Measurements from ENCODE around the gene MARK3.

MARK3 gene

GRCh38 chr14:103472939-103473338 is 87.7 kb downstream of the MARK3 start:
- Histone ChIP-seq H3K4me1 (no peaks in the 10 kb centered on the region), H3K36me3 (peaks cover 100% of the 10 kb centered on the region), H3K4me2 (no peak overlapping the region), H3K9me3 (no peaks in the 10 kb centered on the region), H3K27ac (no peak overlapping the region), H4K20me1 (no peaks in the 10 kb centered on the region), H3K27me3 (no peaks in the 10 kb centered on the region), H3K4me3 (no peak overlapping the region), H3K9ac (no peak overlapping the region)
- TF ChIP-seq Cebpa-rat (IDR thresholded peaks at IDR 0.05): no peak

GRCh38 chr14:103474893-103475292 is 89.7 kb downstream of the MARK3 start:
- Histone ChIP-seq H3K4me3 (no peak overlapping the region), H3K9me3 (no peaks in the 10 kb centered on the region), H4K20me1 (peaks cover 12% of the 10 kb centered on the region), H3K27ac (no peak overlapping the region), H3K9ac (no peak overlapping the region), H3K36me3 (peaks cover 97% of the 10 kb centered on the region), H3K27me3 (no peaks in the 10 kb centered on the region), H3K4me2 (no peak overlapping the region), H3K4me1 (peaks cover 4% of the 10 kb centered on the region)
- no peak for TF ChIP-seq Cebpa-rat (IDR thresholded peaks at IDR 0.05)

- Histone ChIP-seq H3K9me3 (no peaks in the 10 kb centered on the region), H3K27me3 (no peaks in the 10 kb centered on the region), H3K4me2 (no peak overlapping the region), H3K4me3 (no peak overlapping the region), H4K20me1 (peaks cover 23% of the 10 kb centered on the region), H3K4me1 (peaks cover 16% of the 10 kb centered on the region), H3K9ac (no peak overlapping the region), H3K27ac (no peak overlapping the region), H3K36me3 (peaks cover 95% of the 10 kb centered on the region)
- no peak for TF ChIP-seq Cebpa-rat (IDR thresholded peaks at IDR 0.05)
Observed at GRCh38 chr14:103476065-103476464, 90.8 kb downstream of the MARK3 start.

GRCh38 chr14:103476631-103477030 is 91.4 kb downstream of the MARK3 start:
- no peak for TF ChIP-seq Cebpa-rat (IDR thresholded peaks at IDR 0.05)
- Histone ChIP-seq H3K4me2 (no peak overlapping the region), H3K27me3 (no peaks in the 10 kb centered on the region), H3K4me1 (peaks cover 18% of the 10 kb centered on the region), H4K20me1 (peaks cover 26% of the 10 kb centered on the region), H3K9me3 (no peaks in the 10 kb centered on the region), H3K27ac (no peak overlapping the region), H3K36me3 (peaks cover 94% of the 10 kb centered on the region), H3K4me3 (no peak overlapping the region), H3K9ac (no peak overlapping the region)

GRCh38 chr14:103480595-103480994 is 95.4 kb downstream of the MARK3 start:
- peaks cover 26% of the 10 kb centered on the region for H4K20me1 ChIP-seq
- no peak for TF ChIP-seq Cebpa-rat (IDR thresholded peaks at IDR 0.05)
- peaks cover 89% of the 10 kb centered on the region for H3K36me3 ChIP-seq
- no peak overlapping the region for H3K27ac ChIP-seq
- H3K9ac ChIP-seq: no peak overlapping the region
- H3K27me3 ChIP-seq: no peaks in the 10 kb centered on the region
- no peak overlapping the region for H3K4me3 ChIP-seq
- H3K4me2 ChIP-seq: peak overlapping the region; percentile 54
- peaks cover 18% of the 10 kb centered on the region for H3K4me1 ChIP-seq
- H3K9me3 ChIP-seq: no peaks in the 10 kb centered on the region

GRCh38 chr14:103483600-103483999 is 98.4 kb downstream of the MARK3 start:
- Histone ChIP-seq H3K36me3 (peaks cover 90% of the 10 kb centered on the region), H3K27me3 (no peaks in the 10 kb centered on the region), H3K4me3 (no peak overlapping the region), H3K9ac (no peak overlapping the region), H3K9me3 (no peaks in the 10 kb centered on the region), H3K4me2 (no peak overlapping the region), H4K20me1 (peaks cover 26% of the 10 kb centered on the region), H3K4me1 (peaks cover 18% of the 10 kb centered on the region), H3K27ac (no peak overlapping the region)
- no peak for TF ChIP-seq Cebpa-rat (IDR thresholded peaks at IDR 0.05)

- Histone ChIP-seq H3K4me1 (peaks cover 8% of the 10 kb centered on the region), H3K9me3 (no peaks in the 10 kb centered on the region), H3K4me2 (no peak overlapping the region), H3K9ac (no peak overlapping the region), H4K20me1 (peaks cover 8% of the 10 kb centered on the region), H3K27ac (no peak overlapping the region), H3K36me3 (peaks cover 90% of the 10 kb centered on the region), H3K27me3 (no peaks in the 10 kb centered on the region), H3K4me3 (no peak overlapping the region)
- no peak for TF ChIP-seq Cebpa-rat (IDR thresholded peaks at IDR 0.05)
Observed at GRCh38 chr14:103485504-103485903, 100.3 kb downstream of the MARK3 start.

- H3K4me1 ChIP-seq: no peaks in the 10 kb centered on the region
- H3K36me3 ChIP-seq: peaks cover 93% of the 10 kb centered on the region
- no peaks in the 10 kb centered on the region for H4K20me1 ChIP-seq
- no peak overlapping the region for H3K4me2 ChIP-seq
- H3K9me3 ChIP-seq: no peaks in the 10 kb centered on the region
- H3K4me3 ChIP-seq: no peak overlapping the region
- no peak overlapping the region for H3K9ac ChIP-seq
- TF ChIP-seq Cebpa-rat (IDR thresholded peaks at IDR 0.05): no peak
- no peaks in the 10 kb centered on the region for H3K27me3 ChIP-seq
- H3K27ac ChIP-seq: no peak overlapping the region
Observed at GRCh38 chr14:103488071-103488470, 102.9 kb downstream of the MARK3 start.

- no peak for TF ChIP-seq Cebpa-rat (IDR thresholded peaks at IDR 0.05)
- Histone ChIP-seq H3K4me2 (no peak overlapping the region), H3K4me3 (no peak overlapping the region), H3K4me1 (no peaks in the 10 kb centered on the region), H4K20me1 (no peaks in the 10 kb centered on the region), H3K9ac (no peak overlapping the region), H3K27ac (no peak overlapping the region), H3K27me3 (no peaks in the 10 kb centered on the region), H3K36me3 (peaks cover 93% of the 10 kb centered on the region), H3K9me3 (no peaks in the 10 kb centered on the region)
Observed at GRCh38 chr14:103488960-103489359, 103.7 kb downstream of the MARK3 start.

GRCh38 chr14:103489621-103490020 is 104.4 kb downstream of the MARK3 start:
- no peaks in the 10 kb centered on the region for H3K27me3 ChIP-seq
- peaks cover 93% of the 10 kb centered on the region for H3K36me3 ChIP-seq
- no peaks in the 10 kb centered on the region for H4K20me1 ChIP-seq
- H3K4me1 ChIP-seq: no peaks in the 10 kb centered on the region
- no peak overlapping the region for H3K9ac ChIP-seq
- H3K9me3 ChIP-seq: no peaks in the 10 kb centered on the region
- no peak overlapping the region for H3K4me2 ChIP-seq
- H3K27ac ChIP-seq: no peak overlapping the region
- no peak overlapping the region for H3K4me3 ChIP-seq
- no peak for TF ChIP-seq Cebpa-rat (IDR thresholded peaks at IDR 0.05)

- Histone ChIP-seq H3K4me3 (no peak overlapping the region), H3K9me3 (no peaks in the 10 kb centered on the region), H3K27ac (no peak overlapping the region), H3K27me3 (no peaks in the 10 kb centered on the region), H4K20me1 (no peaks in the 10 kb centered on the region), H3K4me2 (no peak overlapping the region), H3K9ac (no peak overlapping the region), H3K36me3 (peaks cover 99% of the 10 kb centered on the region), H3K4me1 (no peaks in the 10 kb centered on the region)
- TF ChIP-seq Cebpa-rat (IDR thresholded peaks at IDR 0.05): no peak
Observed at GRCh38 chr14:103491691-103492090, 106.5 kb downstream of the MARK3 start.
